GM15510 (cell line): Measurements from ENCODE around the gene DGKB.

Experiments
- POLR2A ChIP-seq: IDR thresholded peaks from 3 replicates; pipeline ENCODE4 v1.6.1; 2011; ENCODE audit warnings: borderline replicate concordance; ENCODE audit not compliant: insufficient read length; ENCODE audit errors: extremely low read depth

Gene DGKB

DNA sequence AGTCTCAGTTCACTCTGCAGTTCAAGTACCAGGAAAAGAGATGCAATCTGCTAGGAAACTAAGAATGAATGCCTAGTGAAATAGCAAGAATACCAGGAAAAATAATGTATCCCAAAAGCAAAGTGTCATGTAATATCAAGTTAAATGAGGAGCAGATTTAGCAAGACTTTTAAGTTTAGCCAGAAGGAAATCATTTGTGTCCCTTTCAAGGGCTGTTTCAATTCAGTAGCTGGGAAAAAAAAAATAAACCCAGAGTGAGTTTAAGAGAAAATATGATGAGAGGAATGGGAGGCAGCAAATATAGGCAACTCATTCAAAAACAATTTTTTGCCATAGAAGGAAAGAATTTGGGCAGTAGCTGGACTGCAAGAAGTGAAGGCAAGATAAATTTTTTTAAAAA is 135.8 kb downstream of the DGKB start:
- TF ChIP-seq POLR2A, result no peak

DNA sequence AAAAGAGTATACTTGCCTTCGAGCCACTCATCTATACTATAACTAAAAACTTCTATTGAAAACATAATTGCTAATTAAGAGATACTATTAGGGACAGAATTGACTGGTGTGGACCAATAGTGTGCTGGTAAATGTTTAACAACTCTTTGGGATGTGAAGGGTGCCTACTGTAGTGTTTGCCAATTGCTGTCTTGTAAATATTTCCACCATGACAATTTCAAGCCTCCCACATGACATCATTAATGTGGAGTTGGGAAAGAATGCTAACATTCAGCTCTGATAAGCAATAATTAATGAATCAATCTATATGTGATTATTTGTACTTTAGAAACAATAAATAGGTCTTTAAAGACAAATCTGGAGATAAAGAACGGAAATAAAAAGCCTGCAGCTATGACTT is 136.8 kb downstream of the DGKB start:
- no peak for TF ChIP-seq POLR2A

DNA sequence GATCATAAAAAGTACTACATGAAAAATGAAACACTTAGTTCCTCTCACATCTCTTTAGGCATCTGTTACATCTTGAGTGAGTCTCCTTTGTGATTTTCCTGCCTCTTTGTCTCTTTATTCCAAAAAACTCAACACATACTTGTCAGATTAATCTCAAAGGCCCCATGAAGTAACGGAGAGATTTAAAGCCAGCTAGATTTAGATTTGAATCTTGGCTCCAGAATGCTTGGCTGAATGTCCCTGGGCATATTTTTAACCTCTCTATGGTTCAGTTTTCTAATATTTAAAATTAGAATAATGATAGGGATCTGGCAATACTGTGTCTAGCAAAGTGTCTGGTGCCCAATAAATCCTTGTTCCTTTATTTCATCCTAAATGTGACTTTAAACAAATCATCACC is 140.0 kb downstream of the DGKB start:
- no peak for TF ChIP-seq POLR2A

DNA sequence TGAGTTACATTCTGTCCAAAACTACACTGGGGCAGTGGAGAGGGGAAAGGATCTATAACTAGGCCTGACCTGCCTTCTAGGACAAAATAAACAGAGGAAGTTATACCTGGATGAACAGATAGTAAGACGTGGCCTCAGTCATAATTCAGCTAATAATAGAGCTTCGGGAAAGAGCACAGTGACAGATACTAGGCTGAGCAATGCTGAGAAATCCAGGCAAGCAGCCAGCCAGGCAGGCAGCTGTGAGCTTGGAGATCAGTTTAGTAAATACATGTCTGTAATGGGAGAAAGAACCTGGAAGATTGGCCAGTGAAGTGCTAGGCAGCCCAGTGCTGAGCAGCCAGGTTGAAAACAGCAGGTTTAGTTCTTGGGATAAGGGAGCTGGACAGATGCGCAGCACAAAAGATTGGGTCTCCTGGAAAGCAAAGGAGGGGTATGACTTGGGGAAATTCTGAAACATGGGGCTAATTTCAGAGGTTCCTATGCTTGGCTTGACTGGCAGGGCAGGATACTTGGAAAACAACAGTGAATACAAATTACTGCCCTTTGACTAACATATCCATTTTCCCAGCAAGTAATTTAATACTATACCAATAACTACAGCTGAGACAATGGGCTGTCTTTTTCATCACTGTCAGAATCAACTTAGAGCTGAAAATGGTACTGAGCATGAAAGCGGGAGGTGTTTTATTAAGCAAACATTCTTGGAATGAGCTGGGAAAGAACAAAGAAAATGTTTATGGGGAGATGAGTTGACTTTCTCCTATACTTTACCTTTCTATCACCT is 140.8 kb downstream of the DGKB start:
- no peak for TF ChIP-seq POLR2A

DNA sequence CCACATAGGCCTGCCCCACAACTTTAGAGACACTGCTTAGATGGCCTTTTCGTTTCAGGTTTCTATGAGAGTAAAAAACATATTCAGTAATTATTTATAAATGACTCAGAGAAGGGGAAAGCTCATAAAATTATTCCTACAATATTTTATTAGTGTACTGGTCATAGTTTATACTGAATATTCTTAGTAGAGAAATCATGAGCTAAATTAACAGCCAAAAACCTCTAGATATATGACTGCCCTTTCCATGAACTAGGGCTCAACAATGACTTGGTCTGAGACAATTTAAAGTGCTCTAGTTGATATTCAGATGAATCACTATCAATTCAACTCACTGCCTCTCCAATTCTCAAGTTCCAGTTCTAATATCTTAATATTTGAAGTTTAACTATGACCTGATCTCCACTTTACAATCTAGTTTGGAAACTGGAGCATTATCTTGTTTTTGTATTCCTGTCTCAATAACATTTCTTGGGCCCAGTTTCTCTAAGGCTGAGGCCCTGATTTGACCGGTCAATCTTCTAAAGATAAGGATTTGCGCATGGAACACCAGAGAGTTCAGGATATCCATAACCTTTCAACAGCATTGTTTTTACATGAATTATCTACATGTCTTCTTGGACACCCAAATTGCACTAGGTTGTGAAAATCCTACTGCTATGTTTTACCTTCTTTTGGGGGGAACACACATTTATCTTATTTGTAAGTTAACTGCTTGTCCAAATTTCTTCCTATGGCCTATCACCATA is 141.6 kb downstream of the DGKB start:
- TF ChIP-seq POLR2A, result no peak

DNA sequence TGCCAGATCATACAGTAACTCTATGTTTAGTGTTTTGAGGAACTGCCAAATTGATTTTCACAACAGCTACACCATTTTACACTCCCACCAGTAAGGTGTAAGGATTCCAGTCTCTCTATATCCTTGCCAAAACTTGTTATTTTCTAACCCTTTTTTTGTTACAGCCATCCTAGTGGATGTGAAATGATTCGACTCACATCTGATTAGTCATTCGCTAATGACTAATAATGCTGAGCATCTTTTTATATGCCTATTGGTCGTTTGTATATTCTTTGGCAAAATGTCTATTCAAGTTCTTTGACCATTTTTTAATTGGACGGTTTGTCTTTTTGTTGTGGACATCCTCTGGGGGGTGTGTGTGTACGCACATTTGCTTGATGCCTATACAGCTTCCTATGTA is 142.8 kb downstream of the DGKB start:
- no peak for TF ChIP-seq POLR2A

DNA sequence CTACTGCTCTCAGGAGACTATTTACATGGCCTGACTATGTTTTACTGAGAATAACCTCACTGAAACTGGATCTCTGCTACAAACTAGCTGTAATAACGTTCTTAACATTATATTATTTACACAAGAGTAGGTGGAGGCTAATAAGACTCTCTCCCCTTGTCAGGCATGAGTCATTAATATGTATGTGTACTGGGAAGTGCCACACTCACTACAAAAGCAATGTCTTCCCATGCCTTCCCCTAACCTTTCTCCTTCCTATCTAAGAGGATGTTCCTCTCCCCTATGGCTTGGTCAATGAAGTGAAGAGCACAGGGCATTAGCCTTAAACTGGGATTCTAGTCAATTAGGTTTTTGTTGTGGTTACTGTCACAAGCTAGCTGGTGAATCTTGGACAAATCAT is 147.9 kb downstream of the DGKB start:
- no peak for TF ChIP-seq POLR2A

DNA sequence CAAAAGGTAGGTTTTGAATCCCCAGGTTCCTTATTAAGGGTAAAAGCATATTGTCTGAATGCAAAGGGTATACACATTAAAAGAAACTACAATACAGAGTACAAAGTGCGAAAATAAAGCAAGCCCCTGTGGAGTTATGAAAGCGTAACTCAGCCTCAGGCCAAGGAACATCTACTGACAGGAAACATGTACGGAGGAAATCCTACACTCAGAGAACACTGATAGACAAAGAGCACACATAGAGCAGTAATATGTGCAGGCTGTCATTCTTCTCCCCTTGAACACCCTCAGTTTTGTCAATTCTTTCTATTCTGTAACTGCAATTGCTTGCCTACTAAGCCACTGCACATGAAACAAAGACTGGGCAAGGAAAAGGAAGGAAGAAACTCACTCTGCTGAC is 150.2 kb downstream of the DGKB start:
- no peak for TF ChIP-seq POLR2A

DNA sequence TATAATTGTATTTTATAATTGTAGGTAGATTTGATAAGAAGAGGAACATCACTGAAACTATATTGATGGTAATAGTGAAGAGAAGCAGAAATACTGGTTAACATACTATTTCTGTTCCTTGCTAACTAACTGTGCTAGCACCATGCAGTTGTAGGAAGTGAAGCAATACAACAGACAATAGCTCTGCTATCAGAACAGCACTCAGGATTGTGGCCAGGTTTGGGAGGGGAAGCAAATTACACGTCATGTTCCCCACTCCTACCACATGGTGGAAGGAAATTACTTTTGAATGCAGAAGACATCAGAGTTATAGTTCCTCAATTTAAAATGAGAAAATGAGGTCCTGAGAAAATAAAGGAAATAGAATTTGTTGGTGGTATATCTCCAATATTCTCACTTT is 151.1 kb downstream of the DGKB start:
- TF ChIP-seq POLR2A, result no peak

DNA sequence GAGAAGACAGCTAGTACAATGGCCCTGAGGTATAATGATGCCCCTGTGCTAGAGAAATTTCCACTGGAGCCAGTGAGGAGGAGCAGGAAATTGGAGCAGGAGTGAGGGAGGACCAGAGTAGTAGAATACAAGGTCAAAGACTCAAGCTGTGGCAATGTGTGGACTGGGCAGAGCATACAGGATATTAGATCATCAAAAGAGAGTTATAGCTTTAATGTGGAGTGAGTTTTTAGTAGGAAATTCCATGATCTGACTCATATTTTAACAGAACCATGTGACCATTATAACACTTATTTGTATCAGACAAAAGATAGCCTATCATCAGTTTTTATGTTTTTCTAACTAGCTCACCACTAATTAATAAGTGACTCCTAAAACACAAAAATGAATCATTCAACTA is 154.1 kb downstream of the DGKB start:
- TF ChIP-seq POLR2A, result no peak

DNA sequence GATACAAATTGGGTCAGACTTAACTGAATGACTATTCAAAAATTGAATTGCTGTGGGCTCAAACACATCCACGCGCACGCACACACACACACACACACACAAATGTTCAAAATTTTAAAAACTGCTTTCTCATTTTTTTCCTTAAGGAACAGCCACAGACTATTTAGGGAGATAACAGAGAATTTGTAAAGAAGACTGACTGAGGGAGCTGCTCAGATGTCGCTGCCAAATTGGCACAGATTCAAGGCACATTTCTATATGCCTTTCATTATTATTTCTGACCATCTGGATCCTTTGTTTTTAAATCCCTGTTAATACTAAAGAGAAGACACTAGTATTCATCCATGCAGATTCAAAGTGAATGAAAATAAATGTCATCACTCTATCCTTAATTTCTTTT is 154.8 kb downstream of the DGKB start:
- TF ChIP-seq POLR2A, result no peak

DNA sequence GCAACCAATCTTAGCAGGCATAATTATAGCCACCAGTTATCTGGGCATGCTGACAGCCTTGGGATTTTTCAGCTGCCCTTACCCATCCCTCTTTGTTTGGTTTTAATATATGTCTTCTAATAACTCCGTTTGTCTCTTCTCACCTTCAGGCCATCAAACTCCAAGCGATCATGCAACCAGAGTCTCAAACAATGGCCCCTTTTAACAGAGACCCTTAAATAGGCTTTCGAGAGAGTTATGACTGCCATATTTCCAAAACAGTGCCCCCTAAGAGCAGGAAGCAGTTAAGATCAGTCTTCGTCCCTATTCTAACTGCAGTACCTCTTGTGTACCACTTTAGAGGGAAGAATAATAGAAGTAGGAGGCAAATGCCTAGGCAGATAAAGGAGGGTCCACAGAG is 157.5 kb downstream of the DGKB start:
- TF ChIP-seq POLR2A, result no peak

DNA sequence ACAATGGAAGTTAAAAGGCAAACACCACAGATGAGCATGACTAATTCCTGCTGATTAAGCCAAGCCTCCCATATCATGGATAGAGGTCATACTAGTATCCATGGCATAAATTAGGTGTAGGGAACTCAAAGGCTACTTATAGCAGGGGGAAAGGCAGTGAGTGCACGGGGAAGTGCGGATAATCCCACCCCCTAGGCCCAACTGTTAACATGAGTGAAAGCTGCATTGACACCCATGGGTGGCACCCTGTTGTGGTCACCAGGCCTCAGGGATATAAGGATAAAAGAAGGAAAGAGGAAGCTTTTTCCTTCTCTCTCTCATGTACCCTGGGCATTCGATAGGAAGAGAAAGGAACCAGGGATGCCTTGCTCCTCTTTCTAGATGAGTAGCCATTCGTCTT is 161.9 kb downstream of the DGKB start:
- TF ChIP-seq POLR2A, result no peak

DNA sequence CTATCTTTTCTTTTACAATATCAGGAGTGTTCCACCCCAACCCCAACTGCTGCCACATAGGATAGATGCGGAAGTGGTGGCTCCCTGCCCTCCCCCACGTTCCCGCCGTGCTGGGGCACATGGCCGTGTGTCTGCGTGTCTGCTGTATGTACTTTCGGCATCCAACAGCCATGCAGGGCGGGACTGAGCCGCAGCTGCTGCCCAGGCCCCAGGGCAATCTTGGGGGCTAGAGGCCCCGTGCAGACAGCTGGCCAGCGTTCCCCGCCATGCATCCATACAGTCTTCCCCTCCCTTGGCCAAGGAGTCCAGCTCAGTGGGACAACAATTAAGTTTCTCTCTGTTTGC is 162.7 kb downstream of the DGKB start:
- TF ChIP-seq POLR2A, result no peak

DNA sequence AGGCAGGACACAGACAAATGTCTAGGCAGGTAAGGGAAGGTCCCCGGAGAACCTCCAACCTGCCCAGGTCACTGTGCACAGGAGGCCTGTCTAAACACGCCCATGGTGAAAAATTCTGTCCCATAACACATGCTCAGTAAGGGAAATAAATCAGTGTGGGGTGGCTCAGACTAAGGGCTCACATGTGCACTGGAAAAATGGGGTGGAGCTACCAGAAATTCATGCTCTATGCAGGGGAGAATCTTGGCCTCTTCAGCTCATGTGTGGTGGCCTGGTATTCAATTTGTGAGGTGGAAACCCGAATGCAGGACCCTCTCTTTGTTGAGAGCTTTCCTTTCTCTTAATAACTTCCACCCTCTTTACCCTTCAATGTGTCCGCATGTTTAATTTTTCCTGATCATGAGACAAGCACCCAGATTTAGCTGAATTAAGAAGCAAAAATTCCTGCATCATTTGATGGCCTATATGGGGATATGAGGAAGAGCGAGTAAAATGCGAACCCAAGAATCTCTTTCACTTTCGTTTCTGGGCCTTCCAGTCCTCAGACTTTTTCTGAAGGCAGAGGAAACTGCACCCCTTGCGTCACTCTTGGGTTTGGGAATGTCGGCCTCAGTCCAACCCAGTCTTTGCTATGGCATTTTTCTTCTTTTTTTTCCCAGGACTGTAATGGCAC is 163.2 kb downstream of the DGKB start:
- TF ChIP-seq POLR2A, result no peak

DNA sequence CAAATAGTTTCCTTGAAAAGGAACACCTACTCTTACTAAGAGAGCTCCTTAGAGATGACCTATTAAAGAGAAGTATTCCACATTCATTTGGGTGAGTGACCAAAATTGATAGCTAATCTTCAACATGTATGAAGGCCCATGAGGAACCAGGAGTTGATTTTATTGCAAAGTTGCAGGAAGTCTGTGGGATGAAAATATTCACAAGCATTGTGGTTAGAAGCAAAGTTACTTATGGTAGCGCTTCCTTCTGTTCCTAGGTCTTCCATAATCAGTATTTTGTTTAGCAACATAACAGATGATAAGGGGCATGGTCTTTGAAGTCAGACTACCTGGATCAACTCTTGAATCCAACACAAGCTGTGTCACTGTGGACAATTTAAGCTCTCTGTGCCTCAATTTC is 164.5 kb downstream of the DGKB start:
- no peak for TF ChIP-seq POLR2A

DNA sequence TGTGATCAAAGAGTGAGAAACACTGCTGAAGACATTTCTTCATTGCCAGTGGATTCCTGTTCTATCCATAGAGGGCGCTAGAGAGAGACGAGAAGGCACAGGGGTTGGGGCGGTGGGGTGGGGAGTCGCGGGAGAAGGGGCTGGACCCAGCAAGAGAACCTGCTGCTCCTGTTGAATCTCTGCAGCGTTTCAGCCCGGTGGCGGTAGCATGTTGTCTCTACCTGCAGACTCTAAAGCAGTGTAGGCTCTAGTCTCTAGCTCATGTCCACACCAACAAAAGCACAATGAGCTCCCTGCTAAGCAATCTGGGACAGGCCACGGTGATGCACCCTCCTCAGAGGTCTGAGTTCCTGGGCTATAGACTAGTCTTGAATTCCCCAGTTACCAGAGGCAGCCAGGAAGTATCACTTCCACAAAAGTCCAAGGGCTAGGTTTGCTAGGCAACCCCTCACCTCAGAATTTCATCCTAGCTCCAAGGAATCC is 167.7 kb downstream of the DGKB start:
- TF ChIP-seq POLR2A, result no peak

DNA sequence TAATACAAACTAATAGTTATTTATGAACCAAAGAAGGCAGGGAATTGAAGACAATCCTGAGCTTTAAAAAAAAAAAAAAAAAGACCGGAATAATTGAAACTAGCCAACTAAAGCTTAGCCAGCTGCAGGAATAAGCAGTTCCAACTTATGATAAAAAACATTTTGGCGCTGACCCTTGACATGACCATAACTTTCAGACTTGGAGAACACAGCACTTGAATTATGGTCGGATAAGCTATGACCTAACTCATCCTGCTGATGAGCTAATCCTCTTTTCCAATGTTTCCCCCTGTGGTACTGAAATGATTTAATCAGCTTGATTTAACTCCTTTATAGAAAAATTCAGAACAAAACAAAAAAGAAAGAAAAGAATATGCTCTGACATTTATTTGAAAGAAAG is 181.8 kb downstream of the DGKB start:
- no peak for TF ChIP-seq POLR2A
